ENCODE data around the gene EN2.

- no peak for TF ChIP-seq CTCF (IDR thresholded peaks at IDR 0.05; ENCODE audit: low read depth, low read length)
- TF ChIP-seq EZH2phosphoT487 (IDR thresholded peaks at IDR 0.05; ENCODE audit: low read depth) = no peak
Measured at GRCh38 chr7:155420116-155420515, 37.8 kb upstream of the EN2 start.
